HEK293 (cell line): ENCODE data around the gene TPRN.

Experiments
- CTCF ChIA-PET: fragments of 350-600 bp; formaldehyde crosslinking; extraction: SDS; loops from one replicate; lab custom pipeline; 2021; ENCODE audit warnings: antibody characterized with exemption; lab: Yijun Ruan, JAX
- POLR2A ChIA-PET: fragments of 300-600 bp; formaldehyde crosslinking; extraction: SDS; loops from one replicate; lab custom pipeline; 2020; ENCODE audit warnings: antibody characterized with exemption, inconsistent platforms; lab: Yijun Ruan, JAX
- H3K27ac ChIP-seq: fragments of 200-500 bp; sonication (Bioruptor generic); 2 replicates; pipeline ENCODE4 v1.5.1; 2014; ENCODE audit warnings: low read depth, low read length, control low read depth, inconsistent platforms; ENCODE audit errors: extremely low read depth
- H3K36me3 ChIP-seq, 2 experiments: fragments of 200-500 bp in 1 of 2; sonication (Bioruptor generic) in 1 of 2; 1 replicate in 1 of 2; 2 replicates in 1 of 2; pipeline ENCODE4 v1.5.1; 2014 to 2017; ENCODE audit warnings: inconsistent platforms in 2 of 2, low read length in 2 of 2; ENCODE audit not compliant: control insufficient read depth in 2 of 2, insufficient read depth in 1 of 2
- H3K4me1 ChIP-seq: fragments of 200-500 bp; sonication (Bioruptor generic); 2 replicates; pipeline ENCODE4 v1.5.1; 2014; ENCODE audit warnings: mild to moderate bottlenecking, low read length, inconsistent platforms; ENCODE audit not compliant: control insufficient read depth, insufficient read depth
- H3K4me3 ChIP-seq: 2 replicates; pipeline ENCODE4 v1.5.1; 2011; ENCODE audit warnings: low read depth, mild to moderate bottlenecking, control low read depth, low read length, moderate library complexity
- H3K9me3 ChIP-seq: fragments of 200-500 bp; sonication (Bioruptor generic); 2 replicates; pipeline ENCODE4 v1.5.1; 2014; ENCODE audit warnings: low read depth, low read length, inconsistent platforms; ENCODE audit not compliant: control insufficient read depth, insufficient read depth
- BCL6B ChIP-seq: fragments of 450-650 bp; formaldehyde crosslinking; IDR thresholded peaks from 2 replicates; pipeline ENCODE4 v1.5.1; 2017; ENCODE audit warnings: missing biosample characterization, missing genetic modification characterization
- EGR2 ChIP-seq: fragments of 450-650 bp; formaldehyde crosslinking; IDR thresholded peaks from 2 replicates; pipeline ENCODE4 v1.5.1; 2016; ENCODE audit warnings: low read depth, missing biosample characterization, missing genetic modification characterization
- HOXA7 ChIP-seq: sonication (generic); formaldehyde crosslinking; IDR thresholded peaks from 2 replicates; pipeline ENCODE4 v1.8.1; 2022; ENCODE audit warnings: missing genetic modification reagents, borderline replicate concordance
- PRDM1 ChIP-seq: fragments of 450-650 bp; formaldehyde crosslinking; IDR thresholded peaks from 2 replicates; pipeline ENCODE4; 2016; ENCODE audit warnings: missing biosample characterization, missing genetic modification characterization
- SCRT2 ChIP-seq: fragments of 450-650 bp; formaldehyde crosslinking; IDR thresholded peaks from 2 replicates; pipeline ENCODE4 v1.5.1; 2016; ENCODE audit warnings: missing biosample characterization, missing genetic modification characterization
- SP2 ChIP-seq: fragments of 450-650 bp; formaldehyde crosslinking; IDR thresholded peaks from 2 replicates; pipeline ENCODE4 v1.5.1; 2016; ENCODE audit warnings: missing biosample characterization, missing genetic modification characterization
- SP7 ChIP-seq: fragments of 450-650 bp; formaldehyde crosslinking; IDR thresholded peaks from 2 replicates; pipeline ENCODE4 v1.5.1; 2016; ENCODE audit warnings: missing biosample characterization, missing genetic modification characterization
- TCF7L2 ChIP-seq: IDR thresholded peaks from 2 replicates; pipeline ENCODE4 v1.6.1; 2011; ENCODE audit warnings: low read depth, mild to moderate bottlenecking, inconsistent platforms, low read length, moderate library complexity, borderline replicate concordance
- ZBTB1 ChIP-seq: fragments of 450-650 bp; formaldehyde crosslinking; IDR thresholded peaks from 2 replicates; pipeline ENCODE4 v1.5.1; 2016; ENCODE audit warnings: missing biosample characterization, missing genetic modification characterization
- ZBTB21 ChIP-seq: fragments of 450-650 bp; formaldehyde crosslinking; IDR thresholded peaks from 2 replicates; pipeline ENCODE4 v1.5.1; 2017; ENCODE audit warnings: missing biosample characterization, missing genetic modification characterization
- ZBTB8A ChIP-seq: fragments of 450-650 bp; formaldehyde crosslinking; IDR thresholded peaks from 2 replicates; pipeline ENCODE4 v1.5.1; 2016; ENCODE audit warnings: missing biosample characterization, missing genetic modification characterization
- ZFHX2 ChIP-seq: fragments of 450-650 bp; formaldehyde crosslinking; conservative IDR thresholded peaks from 2 replicates; pipeline ENCODE4 v1.5.1; 2016; ENCODE audit warnings: missing biosample characterization, missing genetic modification characterization
- ZNF2 ChIP-seq: fragments of 450-650 bp; formaldehyde crosslinking; IDR thresholded peaks from 2 replicates; pipeline ENCODE4 v1.5.1; 2016; ENCODE audit warnings: missing biosample characterization, missing genetic modification characterization
- ZNF24 ChIP-seq: fragments of 450-650 bp; formaldehyde crosslinking; IDR thresholded peaks from 2 replicates; pipeline ENCODE4 v1.5.1; 2016; ENCODE audit warnings: missing biosample characterization, missing genetic modification characterization
- ZNF311 ChIP-seq: fragments of 450-650 bp; formaldehyde crosslinking; IDR thresholded peaks from 2 replicates; pipeline ENCODE4 v1.5.1; 2017; ENCODE audit warnings: missing biosample characterization, missing genetic modification characterization, borderline replicate concordance
- ZNF600 ChIP-seq: fragments of 450-650 bp; formaldehyde crosslinking; IDR thresholded peaks from 2 replicates; pipeline ENCODE4 v1.5.1; 2016; ENCODE audit warnings: missing biosample characterization, missing genetic modification characterization
- TF ChIP-seq, protein P1 (sequence below): fragments of 450-650 bp; formaldehyde crosslinking; IDR thresholded peaks from 2 replicates; pipeline ENCODE4 v1.5.1; 2016; ENCODE audit warnings: missing biosample characterization, missing genetic modification characterization

The TPRN gene

DNA sequence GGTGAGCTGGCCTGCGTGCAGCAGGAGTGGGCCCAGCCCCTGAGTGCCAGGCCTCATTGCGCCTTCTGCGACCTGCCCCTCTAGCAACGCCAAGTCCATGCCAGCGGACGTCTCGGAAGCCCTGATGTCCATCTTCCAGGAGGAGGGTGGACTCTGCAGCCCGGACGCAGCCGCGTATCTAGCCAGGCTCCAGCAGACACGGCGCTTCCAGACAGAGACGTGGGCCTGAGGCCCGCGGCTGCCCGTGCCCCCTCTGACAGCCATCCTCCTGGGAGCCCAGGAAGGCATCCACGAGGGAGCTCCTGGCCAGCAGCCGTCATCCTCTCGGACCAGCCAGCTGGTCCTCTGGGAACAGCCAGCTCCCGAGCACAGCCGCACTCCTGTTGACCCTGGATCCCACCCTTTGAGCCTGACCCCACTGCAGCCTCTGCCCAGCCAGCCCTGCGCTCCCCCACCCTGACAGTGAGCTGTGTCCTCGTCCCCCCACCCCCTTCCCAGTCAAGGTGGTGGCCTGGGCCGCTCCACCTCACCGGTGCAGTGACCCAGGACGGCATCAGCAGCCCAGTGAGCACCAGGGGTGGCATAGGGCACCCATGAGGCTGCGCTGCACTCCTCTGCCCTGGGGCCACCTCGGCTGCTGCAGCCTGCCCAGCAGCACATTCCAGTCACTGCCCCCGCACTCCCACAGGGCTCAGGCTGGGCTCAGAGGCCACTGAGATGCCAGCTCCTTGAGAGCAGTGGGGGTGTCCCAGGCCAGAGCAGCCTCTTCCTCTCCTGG lies 15.8 kb upstream of the TPRN start:
- ChIA-PET POLR2A (interaction anchor here (0.6 to 17.2 kb wide), 7 partner anchors 6 to 96 kb away, joined by 3 to 304 read pairs (median 8); partner anchors contain the start of genes CYSRT1, NDOR1, RNF208 and RNF224), CTCF (interaction anchor here (1.0 to 1.4 kb wide), 3 partner anchors 8 to 35 kb away, joined by 3 read pairs; no protein-coding TSS in a partner anchor)
- TF ChIP-seq, protein P1, sequence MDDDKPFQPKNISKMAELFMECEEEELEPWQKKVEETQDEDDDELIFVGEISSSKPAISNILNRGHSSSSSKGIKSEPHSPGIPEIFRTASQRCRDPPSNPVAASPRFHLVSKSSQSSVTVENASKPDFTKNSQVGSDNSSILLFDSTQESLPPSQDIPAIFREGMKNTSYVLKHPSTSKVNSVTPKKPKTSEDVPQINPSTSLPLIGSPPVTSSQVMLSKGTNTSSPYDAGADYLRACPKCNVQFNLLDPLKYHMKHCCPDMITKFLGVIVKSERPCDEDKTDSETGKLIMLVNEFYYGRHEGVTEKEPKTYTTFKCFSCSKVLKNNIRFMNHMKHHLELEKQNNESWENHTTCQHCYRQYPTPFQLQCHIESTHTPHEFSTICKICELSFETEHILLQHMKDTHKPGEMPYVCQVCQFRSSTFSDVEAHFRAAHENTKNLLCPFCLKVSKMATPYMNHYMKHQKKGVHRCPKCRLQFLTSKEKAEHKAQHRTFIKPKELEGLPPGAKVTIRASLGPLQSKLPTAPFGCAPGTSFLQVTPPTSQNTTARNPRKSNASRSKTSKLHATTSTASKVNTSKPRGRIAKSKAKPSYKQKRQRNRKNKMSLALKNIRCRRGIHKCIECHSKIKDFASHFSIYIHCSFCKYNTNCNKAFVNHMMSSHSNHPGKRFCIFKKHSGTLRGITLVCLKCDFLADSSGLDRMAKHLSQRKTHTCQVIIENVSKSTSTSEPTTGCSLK = no peak
- TF ChIP-seq SP2 (tag by site-specific recombination) (no peak), ZBTB21 (tag by site-specific recombination) (no peak), ZFHX2 (tag by site-specific recombination) (peak; percentile 46), EGR2 (tag by site-specific recombination) (peak; percentile 51), ZNF2 (tag by site-specific recombination) (no peak)
- H3K4me1 ChIP-seq = no peaks in the 10 kb centered on the region
- H3K36me3 ChIP-seq = peaks cover 0 to 81% of the 10 kb centered on the region in 2 experiments; a peak in 1 of 3 replicates
- no peak overlapping the region for H3K27ac ChIP-seq
- H3K4me3 ChIP-seq = no peak overlapping the region
- H3K9me3 ChIP-seq = no peaks in the 10 kb centered on the region

DNA sequence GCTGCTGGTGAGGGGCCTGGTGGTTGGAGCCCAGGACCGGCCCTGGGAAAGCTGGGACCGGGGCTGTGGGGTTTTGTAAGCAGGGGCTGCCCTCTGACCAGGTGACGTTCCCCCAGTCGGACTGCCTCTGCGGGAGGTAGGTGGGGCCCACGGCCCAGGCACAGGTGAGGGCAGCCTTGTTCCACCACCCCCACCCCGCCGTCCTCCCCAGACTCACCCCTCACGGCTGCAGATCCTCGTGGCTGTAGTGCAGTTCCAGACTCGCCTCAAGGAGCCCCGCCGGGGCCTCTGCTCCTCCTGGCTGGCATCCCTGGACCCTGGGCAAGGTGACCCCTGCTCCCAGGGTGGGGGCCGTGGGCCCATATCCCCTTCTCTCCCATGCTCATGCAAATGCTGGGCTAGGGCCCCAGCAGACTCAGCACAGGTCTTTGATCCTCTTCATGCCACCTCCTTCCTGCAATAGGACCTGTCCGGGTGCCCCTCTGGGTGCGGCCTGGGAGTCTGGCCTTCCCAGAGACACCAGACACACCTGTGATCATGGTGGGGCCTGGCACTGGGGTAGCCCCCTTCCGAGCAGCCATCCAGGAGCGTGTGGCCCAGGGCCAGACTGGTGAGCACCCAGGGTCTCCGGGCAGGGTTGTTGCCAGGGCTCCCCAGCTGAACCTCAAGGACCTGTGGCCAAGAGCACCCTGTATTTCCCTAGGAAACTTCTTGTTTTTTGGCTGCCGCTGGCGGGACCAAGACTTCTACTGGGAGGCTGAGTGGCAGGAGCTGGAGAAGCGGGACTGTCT lies 14.8 kb upstream of the TPRN start:
- ChIA-PET CTCF (interaction anchor here (1.4 kb wide), 1 partner anchor 9 kb away, joined by 3 read pairs; no protein-coding TSS in a partner anchor), POLR2A (interaction anchor here (0.6 to 17.2 kb wide), 4 partner anchors 7 to 64 kb away, joined by 4 to 304 read pairs (median 157); partner anchors contain the start of genes CYSRT1, NDOR1, RNF208 and RNF224)
- no peak for TF ChIP-seq PRDM1 (tag by site-specific recombination)
- no peak for TF ChIP-seq TCF7L2
- no peak for TF ChIP-seq ZBTB8A (tag by site-specific recombination)
- no peak for TF ChIP-seq ZNF311 (tag by site-specific recombination)
- no peak for TF ChIP-seq BCL6B (tag by site-specific recombination)
- peak; percentile 2; the same call in 1 of the 2 replicates for TF ChIP-seq SCRT2 (tag by site-specific recombination)
- no peaks in the 10 kb centered on the region for H3K4me1 ChIP-seq
- no peak overlapping the region for H3K4me3 ChIP-seq
- peaks cover 0 to 84% of the 10 kb centered on the region in 2 experiments; a peak in 2 of 3 replicates for H3K36me3 ChIP-seq
- no peaks in the 10 kb centered on the region for H3K9me3 ChIP-seq
- H3K27ac ChIP-seq = no peak overlapping the region

DNA sequence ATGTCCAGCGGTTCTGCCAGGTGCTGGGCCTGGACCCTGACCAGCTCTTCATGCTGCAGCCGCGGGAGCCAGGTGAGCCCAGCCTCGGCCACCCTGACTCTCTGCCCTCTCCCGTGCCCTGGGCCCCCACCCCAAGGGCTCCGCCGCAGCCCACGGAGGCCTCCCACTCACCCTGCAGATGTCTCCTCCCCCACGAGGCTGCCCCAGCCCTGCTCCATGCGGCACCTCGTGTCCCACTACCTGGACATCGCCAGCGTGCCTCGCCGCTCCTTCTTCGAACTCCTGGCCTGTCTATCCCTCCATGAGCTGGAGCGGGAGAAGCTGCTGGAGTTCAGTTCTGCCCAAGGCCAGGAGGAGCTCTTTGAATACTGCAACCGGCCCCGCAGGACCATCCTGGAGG lies 14.1 kb upstream of the TPRN start:
- H3K27ac ChIP-seq = no peak overlapping the region
- POLR2A ChIA-PET = interaction anchor here (0.5 to 17.2 kb wide), 7 partner anchors 6 to 513 kb away, joined by 3 to 304 read pairs (median 4); partner anchors contain the start of genes CYSRT1, NDOR1, RNF208 and RNF224

More for the DNA sequence above, 14.1 kb upstream of the TPRN start:
- H3K4me1 ChIP-seq = no peaks in the 10 kb centered on the region
- TF ChIP-seq EGR2 (tag by site-specific recombination) (peak; percentile 83), SP7 (tag by site-specific recombination) (no peak), HOXA7 (CRISPR knock-in tag) (no peak), ZNF600 (0 out of 2 replicates have a peak, but pooled peaks have one; percentile 19), ZNF24 (tag by site-specific recombination) (no peak), ZFHX2 (tag by site-specific recombination) (peak; percentile 72), ZBTB1 (tag by site-specific recombination) (no peak)
- TF ChIP-seq, all 188 proteins: peak for 3
- peaks cover 3 to 84% of the 10 kb centered on the region in 2 experiments; a peak in 2 of 3 replicates for H3K36me3 ChIP-seq
- CTCF ChIA-PET = interaction anchor here (0.5 to 1.1 kb wide), 2 partner anchors 22 to 96 kb away, joined by 3 to 8 read pairs; no protein-coding TSS in a partner anchor
- H3K9me3 ChIP-seq = no peaks in the 10 kb centered on the region
- no peak overlapping the region for H3K4me3 ChIP-seq
